Stimulated activated CD4-positive, alpha-beta T cell treated with anti-CD3 and anti-CD28 coated beads, Interleukin-1b, Interleukin-23, amount 100 ng/mL, for 1 hour (primary cell): ENCODE data around the gene TSEN54.

ENCODE experiments used
- DNase-seq, 2 donors: peaks; one replicate each; pipeline ENCODE4 v3.0.0-alpha.2; 2020; ENCODE audit warnings: low read depth in 2 of 2

TSEN54 gene

GRCh38 chr17:75564195-75564594 is 47.9 kb downstream of the TSEN54 start:
- DNase-seq = no peak

DNA sequence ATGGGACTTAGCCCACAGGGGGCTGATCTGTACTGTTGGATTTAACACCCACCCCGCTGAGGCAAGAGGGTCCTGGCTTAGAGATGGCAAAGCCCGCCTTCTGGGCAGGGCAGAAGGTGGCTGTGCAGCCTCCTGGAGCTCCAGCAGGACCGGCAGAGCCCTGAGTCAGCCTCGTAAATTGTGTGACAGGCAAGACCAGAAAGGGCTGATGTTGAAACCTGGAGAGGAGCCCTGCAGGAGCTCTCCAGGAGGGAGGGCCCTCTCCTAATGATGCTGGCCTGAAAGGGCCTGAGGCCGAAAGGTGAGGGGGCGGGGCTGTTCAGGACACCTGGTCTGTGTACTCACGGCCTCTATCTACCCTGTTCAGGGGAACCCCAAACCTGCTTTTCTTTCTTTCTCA is 48.7 kb downstream of the TSEN54 start:
- DNase-seq = no peak

- no peak for DNase-seq
These were observed 49.3 kb downstream of the TSEN54 start for GRCh38 chr17:75565618-75566017.

DNA sequence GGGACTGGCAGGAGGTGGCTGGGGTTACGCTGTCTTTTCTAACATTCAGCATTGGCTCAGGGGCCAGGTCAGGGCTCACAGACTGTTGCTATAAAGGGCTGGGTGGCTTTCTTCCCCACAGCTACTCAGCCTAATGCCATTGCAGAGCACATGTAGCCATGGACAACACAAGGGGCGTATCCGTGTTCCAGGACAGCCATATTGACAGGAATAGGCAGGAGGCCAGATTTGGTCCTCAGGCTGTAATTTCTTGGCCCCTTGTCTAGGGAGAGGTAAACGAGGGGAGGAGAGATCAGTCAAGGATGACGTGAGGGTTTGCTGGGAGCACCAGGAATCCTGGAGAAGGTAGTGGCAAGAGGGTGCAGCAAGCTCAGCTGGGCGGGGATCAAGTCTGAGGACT is 50.1 kb downstream of the TSEN54 start:
- DNase-seq = no peak

DNA sequence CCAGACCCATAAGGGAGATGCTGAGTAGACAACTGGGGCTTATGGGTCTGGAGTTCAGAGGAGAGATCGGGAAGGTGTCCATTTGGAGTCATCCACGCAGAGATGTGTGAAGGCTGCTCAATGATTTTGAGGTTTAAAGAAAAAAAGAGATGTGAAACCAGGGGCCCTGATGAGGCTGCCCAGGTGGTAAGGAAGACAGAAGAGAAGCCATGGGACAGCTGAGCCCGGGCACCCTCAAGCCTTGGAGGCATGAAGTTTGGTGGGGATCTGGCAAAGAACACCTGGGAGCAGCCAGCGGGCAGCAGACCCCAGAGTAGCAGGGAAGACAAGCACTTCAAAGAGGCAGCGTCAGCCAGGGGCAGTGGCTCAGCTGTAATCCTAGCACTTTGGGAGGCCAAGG is 50.5 kb downstream of the TSEN54 start:
- no peak for DNase-seq

DNA sequence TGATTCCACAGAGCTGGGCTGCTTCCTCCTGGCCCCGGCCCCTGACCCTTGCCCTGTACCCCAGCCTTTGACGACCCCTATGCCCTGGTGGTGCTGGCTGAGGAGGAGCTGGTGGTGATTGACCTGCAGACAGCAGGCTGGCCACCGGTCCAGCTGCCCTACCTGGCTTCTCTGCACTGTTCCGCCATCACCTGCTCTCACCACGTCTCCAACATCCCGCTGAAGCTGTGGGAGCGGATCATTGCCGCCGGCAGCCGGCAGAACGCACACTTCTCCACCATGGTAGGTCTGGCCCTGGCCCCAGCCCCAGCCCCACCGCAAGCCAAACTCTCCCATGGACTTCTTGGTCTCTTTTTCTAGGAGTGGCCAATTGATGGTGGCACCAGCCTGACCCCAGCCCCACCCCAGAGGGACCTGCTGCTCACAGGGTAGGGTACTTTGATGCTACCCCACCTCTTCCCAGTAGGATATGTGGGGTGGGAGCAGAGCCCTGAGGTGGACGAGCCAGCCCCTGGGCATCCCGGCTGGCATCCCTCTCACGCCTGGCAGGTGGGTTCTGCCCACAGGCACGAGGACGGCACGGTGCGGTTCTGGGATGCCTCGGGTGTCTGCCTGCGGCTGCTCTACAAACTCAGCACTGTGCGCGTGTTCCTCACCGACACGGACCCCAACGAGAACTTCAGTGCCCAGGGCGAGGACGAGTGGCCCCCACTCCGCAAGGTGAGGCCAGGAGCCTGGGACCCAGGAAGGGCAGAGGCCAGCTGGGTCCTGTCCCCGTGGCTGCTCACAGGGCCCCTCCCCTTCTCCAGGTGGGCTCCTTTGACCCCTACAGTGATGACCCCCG is 52.3 kb downstream of the TSEN54 start:
- no peak for DNase-seq

DNA sequence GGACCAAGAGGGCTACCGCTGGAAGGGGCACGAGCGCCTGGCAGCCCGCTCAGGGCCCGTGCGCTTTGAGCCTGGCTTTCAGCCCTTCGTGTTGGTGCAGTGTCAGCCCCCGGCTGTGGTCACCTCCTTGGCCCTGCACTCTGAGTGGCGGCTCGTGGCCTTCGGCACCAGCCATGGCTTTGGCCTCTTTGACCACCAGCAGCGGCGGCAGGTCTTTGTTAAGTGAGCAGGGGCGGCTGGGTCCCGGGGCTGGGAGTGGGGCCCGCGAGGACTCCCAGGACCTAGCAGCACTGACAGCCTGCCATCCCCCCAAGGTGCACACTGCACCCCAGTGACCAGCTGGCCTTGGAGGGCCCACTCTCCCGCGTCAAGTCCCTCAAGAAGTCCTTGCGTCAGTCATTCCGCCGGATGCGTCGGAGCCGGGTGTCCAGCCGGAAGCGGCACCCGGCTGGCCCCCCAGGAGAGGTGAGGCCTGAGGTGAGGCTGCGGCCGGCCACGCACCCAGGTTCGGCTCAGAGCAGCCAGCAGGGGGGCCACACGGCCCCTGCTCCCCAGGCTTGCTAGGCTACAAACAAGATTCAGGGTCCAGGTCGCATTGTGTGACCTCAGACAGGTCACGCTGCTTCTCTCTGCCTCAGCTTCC is 53.8 kb downstream of the TSEN54 start:
- DNase-seq = no peak

- DNase-seq = no peak
These were observed 54.4 kb downstream of the TSEN54 start for GRCh38 chr17:75570772-75571171.

- no peak for DNase-seq
These were observed 55.0 kb downstream of the TSEN54 start for GRCh38 chr17:75571197-75571884.

DNA sequence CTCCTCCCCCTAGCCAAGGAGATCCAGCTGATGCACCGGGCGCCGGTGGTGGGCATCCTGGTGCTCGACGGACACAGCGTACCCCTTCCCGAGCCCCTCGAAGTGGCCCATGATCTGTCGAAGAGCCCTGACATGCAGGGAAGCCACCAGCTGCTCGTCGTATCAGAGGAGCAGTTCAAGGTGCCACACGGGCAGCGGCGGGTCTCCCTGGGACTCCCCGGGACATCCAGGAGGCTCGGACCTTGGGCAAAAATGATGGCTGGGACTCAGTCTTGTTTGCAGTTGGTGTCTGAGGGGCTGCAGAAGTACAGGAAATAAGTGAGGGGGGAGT is 55.5 kb downstream of the TSEN54 start:
- DNase-seq = no peak

DNA sequence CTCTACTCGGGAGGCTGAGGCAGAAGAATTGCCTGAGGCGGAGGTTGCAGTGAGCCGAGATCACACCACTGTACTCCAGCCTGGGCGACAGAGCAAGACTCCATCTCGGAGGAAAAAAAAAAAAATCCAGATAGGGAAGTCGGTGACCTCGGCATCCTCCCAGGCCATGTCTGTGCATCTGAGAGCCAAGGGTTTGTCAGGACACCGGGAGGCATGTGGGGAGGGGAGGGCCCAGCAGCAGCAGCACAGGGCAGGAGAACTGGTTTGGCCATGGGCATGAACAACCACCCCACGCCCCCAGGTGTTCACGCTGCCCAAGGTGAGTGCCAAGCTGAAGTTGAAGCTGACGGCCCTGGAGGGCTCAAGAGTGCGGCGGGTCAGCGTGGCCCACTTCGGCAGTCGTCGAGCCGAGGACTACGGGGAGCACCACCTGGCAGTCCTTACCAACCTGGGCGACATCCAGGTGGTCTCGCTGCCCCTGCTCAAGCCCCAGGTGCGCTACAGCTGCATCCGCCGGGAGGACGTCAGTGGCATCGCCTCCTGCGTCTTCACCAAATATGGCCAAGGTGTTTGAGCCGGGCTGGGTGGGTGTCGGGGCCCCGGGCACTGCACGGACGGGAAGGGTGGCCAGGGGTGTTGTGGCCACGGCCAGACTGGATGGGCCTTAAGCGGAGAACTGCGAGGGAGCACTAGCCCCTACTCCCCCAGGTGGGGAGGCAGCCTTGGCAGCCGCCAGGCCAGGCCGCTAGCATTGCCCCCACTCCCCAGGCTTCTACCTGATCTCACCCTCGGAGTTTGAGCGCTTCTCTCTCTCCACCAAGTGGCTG is 56.6 kb downstream of the TSEN54 start:
- DNase-seq = no peak

- no peak for DNase-seq
These were observed 57.2 kb downstream of the TSEN54 start for GRCh38 chr17:75573540-75573957.

- no peak for DNase-seq
These were observed 57.7 kb downstream of the TSEN54 start for GRCh38 chr17:75573994-75574393.
